Measurements from ENCODE around the gene RTL5.

RTL5 gene

GRCh38 chrX:72129661-72130060 lies 2.1 kb downstream of the RTL5 start:
- no peak for DNase-seq (ENCODE audit: low spot score)

GRCh38 chrX:72128881-72129280 lies 2.8 kb downstream of the RTL5 start:
- DNase-seq (ENCODE audit: low spot score): peak; percentile 36

GRCh38 chrX:72128183-72128834 lies 3.4 kb downstream of the RTL5 start:
- no peak for DNase-seq (ENCODE audit: low spot score)

GRCh38 chrX:72127332-72127731 lies 4.4 kb downstream of the RTL5 start:
- DNase-seq (ENCODE audit: low spot score): no peak

DNA sequence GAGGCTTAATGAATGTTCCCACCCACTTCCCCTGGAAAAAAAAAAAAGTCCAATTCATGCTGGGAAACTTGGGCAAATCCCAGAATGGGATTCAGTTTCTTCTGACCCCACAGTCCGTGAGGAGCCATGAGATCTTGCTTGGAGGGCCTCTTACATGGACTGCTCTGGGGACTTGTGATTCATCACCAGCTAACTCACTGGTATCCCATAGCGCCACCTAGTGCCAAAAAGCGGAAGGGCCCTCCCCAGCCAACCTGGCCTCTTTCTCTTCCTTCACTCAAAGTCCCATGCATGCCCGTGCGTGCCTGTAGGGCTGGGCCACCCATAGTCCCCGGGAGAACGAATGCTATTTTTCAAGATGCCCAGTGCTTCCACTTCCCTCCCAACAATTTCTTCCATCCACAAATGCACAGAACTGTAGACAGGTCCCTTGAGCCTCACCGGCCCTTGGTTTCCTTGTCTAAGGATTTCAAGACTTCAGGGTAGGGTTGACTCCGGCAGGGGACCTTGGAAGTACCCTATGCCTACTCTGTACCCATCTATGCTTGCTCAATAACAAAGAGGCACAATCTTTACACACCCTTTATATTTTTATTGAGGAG lies 5.1 kb downstream of the RTL5 start:
- DNase-seq (ENCODE audit: low spot score): peak; percentile 82

DNA sequence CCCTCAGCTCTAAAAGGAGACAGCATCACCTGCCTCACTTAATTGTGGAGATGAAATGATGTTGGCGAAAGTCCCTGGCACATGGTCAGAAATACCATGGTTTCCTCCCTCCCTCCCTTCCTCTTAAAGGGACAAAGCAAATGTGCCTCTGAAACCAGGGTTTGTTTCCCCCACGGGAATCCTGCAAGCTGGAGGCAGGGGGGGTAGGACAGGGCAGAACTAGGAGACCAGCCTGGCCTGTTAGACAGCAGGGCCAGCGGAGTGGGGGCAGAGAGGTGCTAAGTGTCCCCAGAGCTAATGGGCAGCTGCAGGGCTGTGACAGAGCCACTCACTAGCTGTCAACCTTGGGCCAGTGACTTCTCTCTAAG lies 5.7 kb downstream of the RTL5 start:
- no peak for DNase-seq (ENCODE audit: low spot score)

DNA sequence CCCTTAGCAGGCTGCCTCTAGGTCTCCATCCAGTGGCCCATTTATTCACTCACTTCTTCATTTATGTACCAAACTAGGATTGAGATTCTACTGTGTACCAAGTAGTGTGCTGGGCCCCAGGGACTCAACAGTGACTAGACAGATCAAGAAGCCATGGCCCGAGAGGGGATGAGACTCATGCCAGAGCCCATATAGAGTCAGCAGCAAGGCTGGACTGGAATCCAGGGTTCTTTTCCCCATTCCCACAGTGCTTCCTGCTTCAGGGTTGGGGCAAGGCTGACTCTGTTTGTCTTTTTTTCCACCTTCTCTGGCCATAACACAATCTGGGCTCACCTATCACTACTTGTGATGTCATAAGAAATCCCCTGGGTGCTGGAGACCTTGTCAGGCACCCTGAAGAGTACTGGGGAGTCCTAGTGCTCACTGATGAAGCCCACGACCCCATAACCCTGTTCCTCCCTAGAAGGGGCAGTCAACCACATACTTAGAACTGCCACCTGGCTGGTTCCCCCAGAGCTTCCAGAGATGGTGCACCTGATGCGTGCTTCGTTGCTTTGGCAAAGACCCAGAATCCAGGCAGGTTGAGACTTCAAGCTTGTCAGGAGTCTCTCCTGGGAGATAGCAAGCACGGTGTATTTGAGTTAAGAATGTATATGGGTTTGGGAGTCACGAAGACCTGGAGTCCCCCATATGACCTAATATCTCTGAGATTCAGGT lies 6.2 kb downstream of the RTL5 start:
- no peak for DNase-seq (ENCODE audit: low spot score)

DNA sequence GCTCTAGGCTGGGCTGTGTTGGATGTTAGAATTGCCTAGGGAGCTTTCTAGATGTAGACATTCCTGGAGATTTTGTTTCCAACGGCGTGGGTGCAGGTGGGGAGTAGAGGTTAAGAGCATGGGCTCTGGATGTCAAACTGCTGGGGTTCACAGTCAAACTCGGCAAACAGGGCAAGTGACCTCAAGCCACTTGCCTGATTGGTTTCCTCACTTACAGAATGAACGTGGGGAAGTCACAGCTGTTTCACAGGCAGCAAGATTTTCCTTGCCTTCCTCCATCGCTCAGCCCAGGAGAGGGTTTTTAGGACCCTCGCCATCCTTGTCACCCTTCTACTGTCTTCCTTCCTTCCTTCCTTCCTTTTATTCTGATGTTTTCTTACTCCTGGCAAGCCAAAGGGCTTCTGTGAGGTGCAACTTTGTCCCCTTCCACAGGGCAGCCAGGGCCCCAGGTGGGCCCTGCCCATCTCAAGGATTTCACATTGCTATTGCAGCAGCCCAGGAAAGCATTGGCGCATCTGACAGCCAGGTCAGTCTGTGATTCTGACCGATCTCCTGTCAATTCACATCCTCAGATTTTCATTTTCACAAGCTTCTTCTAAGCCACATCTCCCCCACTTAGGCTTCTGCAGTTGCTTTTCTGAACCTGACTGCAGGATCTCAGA lies 7.0 kb downstream of the RTL5 start:
- DNase-seq (ENCODE audit: low spot score): no peak

GRCh38 chrX:72123471-72124185 lies 8.1 kb downstream of the RTL5 start:
- no peak for DNase-seq (ENCODE audit: low spot score)

DNA sequence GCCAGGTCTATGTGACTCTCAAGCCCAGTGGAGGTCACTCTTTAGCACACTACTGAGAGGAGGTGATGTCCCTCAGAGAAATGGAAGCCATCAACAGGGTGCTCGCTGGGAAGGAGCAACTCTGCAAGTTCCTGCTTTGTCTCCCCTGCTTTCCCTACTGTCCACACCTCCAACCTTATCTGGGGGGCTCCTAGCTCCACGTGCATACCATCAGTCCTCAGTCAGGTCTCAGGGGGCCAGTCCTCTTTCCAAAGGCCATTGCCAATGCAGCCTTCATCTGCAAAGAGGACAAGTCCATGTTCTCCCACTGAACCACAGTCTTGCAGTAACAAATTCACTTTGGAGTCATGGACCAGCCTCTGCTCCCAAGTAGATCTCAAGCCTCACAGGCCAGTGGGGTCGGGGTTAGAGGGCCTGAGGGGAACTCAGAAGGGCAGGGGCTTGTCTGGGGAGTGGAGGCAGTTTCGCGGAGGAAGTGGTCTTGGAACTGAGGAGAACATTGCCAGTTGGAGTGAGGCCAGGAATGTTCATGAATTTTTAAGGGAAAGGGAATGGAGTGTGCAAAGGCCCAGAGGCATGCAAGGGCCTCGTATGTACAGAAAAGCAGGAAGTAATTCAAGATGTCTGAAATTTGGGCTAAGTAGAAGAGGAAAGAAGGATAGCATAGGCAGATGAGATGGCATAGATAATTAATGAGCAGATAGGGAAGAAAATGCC lies 8.9 kb downstream of the RTL5 start:
- no peak for DNase-seq (ENCODE audit: low spot score)

- DNase-seq (ENCODE audit: low spot score): no peak
These were observed 10.3 kb downstream of the RTL5 start for GRCh38 chrX:72121383-72121782.

DNA sequence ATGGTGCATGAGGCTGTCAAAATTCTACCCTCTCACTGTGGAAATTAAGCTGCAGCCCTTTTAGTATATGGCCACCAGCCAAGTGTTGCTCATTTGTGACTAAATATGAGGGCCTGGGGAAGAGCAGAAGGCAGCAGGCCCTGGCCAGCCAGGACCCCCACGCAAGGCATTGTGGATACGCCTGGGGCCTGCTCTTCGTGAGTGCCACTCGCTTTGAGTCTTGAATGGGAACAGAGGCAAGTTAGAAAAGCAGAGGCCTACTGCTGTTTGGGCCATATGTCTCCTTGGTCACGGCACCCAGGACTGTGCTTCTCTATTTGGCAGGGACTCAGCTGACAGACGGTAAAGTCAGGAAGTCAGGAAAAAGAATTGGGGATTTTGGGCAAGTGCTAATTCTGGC lies 10.9 kb downstream of the RTL5 start:
- DNase-seq (ENCODE audit: low spot score): no peak

DNA sequence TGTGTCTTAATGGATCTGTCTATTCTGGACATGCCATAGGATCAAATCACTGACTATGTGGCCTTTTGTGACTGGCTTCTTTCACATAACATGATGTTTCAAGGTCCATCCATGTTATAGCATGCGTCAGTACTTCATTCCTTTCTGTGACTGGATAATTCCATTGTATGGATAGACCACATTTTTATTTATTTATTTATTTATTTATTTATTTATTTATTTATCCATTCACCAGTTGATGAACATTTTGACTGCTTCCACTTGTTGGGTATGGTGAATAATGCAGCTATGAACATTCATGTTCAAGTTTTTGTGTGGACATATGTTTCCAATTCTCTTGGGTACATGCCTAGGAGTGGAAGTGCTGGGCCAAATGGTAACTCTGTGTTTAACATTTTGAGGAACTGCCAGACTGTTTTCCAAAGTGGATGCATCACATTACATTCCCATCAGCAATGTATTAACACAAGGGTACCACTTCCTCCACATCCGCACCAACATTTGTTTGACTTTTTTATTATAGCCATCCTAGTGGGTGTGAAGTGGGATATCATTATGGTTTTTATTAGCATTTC lies 14.0 kb downstream of the RTL5 start:
- DNase-seq (ENCODE audit: low spot score): no peak

DNA sequence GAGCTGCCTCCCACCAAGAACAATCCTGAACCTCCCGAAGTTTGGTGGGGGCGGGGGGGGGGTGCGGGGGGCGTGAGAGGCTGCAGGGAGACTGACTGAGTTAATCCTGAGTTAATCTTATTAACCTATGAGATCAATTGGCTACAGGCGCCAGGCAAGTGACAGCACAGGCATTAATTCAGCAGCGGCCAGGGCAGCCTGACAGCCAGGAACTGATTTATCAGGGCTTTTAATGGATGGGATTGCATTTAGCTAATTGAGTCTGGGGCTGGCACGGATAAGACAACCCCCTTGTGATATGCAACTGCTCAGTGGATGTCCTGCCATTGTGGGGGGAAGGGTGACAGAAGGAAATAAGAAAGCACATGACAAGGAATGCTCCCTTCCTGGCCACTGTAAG lies 16.3 kb downstream of the RTL5 start:
- no peak for DNase-seq (ENCODE audit: low spot score)

- no peak for DNase-seq (ENCODE audit: low spot score)
These were observed 16.9 kb downstream of the RTL5 start for GRCh38 chrX:72114807-72115206.

DNA sequence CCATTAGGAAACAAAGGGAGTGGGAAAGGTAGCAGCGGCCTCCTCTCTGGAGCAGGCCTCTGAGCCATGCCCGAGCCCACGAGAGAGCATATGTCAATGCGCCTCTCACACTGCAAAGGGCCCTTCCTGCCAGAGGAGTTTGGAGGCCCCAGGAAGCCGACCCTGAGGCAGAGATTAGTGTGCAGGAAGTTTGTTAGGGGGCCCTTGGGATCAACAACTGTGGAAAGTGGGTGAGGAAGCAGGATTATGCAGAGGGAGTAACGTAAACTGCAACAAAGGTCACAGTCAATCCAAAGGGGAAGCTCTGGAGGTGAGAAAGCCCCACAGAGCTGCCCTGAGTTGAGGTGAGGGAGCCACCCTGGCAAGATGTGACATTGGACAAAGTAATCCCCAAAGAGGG lies 17.4 kb downstream of the RTL5 start:
- DNase-seq (ENCODE audit: low spot score): no peak

GRCh38 chrX:72113461-72113860 lies 18.3 kb downstream of the RTL5 start:
- no peak for DNase-seq (ENCODE audit: low spot score)

DNA sequence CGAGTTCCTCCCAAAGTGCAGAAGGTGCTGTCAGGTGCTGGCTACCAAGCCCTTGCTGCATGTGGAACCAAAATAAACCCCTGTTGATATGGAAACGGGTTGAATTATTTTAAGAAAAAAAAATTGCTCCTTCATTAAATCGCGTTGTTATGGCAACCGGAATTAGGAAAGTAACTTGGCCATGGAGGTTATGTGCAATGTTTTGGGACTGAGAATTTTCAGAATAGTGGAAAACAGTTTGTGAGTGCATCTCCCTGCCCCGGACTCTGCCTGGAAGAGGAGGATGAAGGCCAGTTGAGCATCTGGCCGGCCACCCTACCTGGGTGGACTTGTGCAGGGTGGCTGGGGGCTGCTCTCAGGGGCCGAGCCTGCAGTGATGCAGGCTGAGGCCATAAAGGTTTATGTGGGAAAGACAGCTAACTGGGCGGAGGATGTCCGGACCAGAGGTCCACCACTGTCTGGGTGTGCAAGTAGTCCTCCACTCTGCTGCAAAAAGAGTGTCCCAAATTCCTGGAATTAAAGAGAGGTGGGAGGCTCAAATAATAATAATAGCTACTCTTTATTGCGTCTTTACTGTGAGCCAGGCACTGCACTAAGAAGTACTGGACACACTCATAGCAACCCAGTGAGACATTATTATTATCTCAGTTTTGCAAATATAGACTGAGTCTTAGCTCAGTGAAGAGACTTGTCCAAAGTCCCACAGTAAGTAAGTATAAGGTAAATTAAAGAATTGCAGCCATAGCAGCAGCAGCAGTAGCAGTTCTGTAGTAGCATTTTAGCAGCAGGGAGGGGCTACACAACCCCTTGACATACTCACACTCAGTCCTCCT lies 20.6 kb downstream of the RTL5 start:
- DNase-seq (ENCODE audit: low spot score): no peak

- DNase-seq (ENCODE audit: low spot score): no peak
These were observed 21.5 kb downstream of the RTL5 start for GRCh38 chrX:72110051-72110875.

GRCh38 chrX:72108666-72109065 lies 23.0 kb downstream of the RTL5 start:
- no peak for DNase-seq (ENCODE audit: low spot score)
